SU-DHL-6 (cell line): ENCODE measurements around the gene UBL3.

Experiments
- H2AFZ ChIP-seq: fragments of 200-600 bp; sonication (generic); 2 replicates; pipeline ENCODE4 v1.6.1; 2014; ENCODE audit warnings: low read depth, mild to moderate bottlenecking, moderate library complexity, mixed read lengths, antibody characterized with exemption, low read length; ENCODE audit not compliant: severe bottlenecking
- H3F3A ChIP-seq: fragments of 200-600 bp; shearing (Covaris generic); 2 replicates; pipeline ENCODE4 v1.6.0; 2016; ENCODE audit warnings: antibody characterized with exemption, mild to moderate bottlenecking; ENCODE audit not compliant: insufficient read depth
- H3K27ac ChIP-seq: fragments of 200-600 bp; sonication (generic); 2 replicates; pipeline ENCODE4 v1.5.1; 2016; ENCODE audit warnings: low read depth, mild to moderate bottlenecking, low read length, moderate library complexity, mixed read lengths
- H3K27me3 ChIP-seq: fragments of 200-600 bp; sonication (generic), shearing (Covaris generic); 2 replicates; pipeline ENCODE4 v1.6.0; 2014; ENCODE audit warnings: mild to moderate bottlenecking, low read length
- H3K36me3 ChIP-seq: fragments of 200-600 bp; sonication (generic); 2 replicates; pipeline ENCODE4 v1.6.1; 2014; ENCODE audit warnings: mild to moderate bottlenecking, low read length, mixed read lengths
- H3K4me2 ChIP-seq: fragments of 300-600, 200-600 bp; shearing (Covaris generic), sonication (generic); 2 replicates; pipeline ENCODE4 v1.6.0; 2014; ENCODE audit warnings: low read length, low read depth, mild to moderate bottlenecking; ENCODE audit not compliant: poor library complexity, severe bottlenecking
- H3K4me3 ChIP-seq: fragments of 200-600 bp; sonication (generic); 2 replicates; pipeline ENCODE4 v1.5.1; 2014; ENCODE audit warnings: antibody characterized with exemption, low read length, mild to moderate bottlenecking, mixed read lengths; ENCODE audit not compliant: insufficient read depth, poor library complexity, severe bottlenecking
- H3K79me2 ChIP-seq: fragments of 200-600 bp; sonication (generic); 2 replicates; pipeline ENCODE4 v1.6.1; 2014; ENCODE audit warnings: mild to moderate bottlenecking, low read length, moderate library complexity; ENCODE audit not compliant: insufficient read depth
- H3K9ac ChIP-seq: fragments of 200-600 bp; sonication (generic); 2 replicates; pipeline ENCODE4 v1.7.0; 2014; ENCODE audit warnings: mild to moderate bottlenecking, low read length
- H3K9me2 ChIP-seq: fragments of 200-600 bp; sonication (generic); replicated peaks from 2 replicates; pipeline ENCODE4 v1.6.1; 2014; ENCODE audit warnings: low read length; ENCODE audit not compliant: insufficient read depth
- H3K9me3 ChIP-seq: fragments of 200-600 bp; sonication (generic); 2 replicates; pipeline ENCODE4 v1.6.1; 2014; ENCODE audit warnings: low read length, mixed read lengths; ENCODE audit not compliant: insufficient read depth
- H4K20me1 ChIP-seq: fragments of 200-600 bp; sonication (generic); 2 replicates; pipeline ENCODE4 v1.6.1; 2014; ENCODE audit warnings: low read depth, mild to moderate bottlenecking, antibody characterized with exemption, low read length, moderate library complexity, mixed read lengths
- EZH2phosphoT487 ChIP-seq: fragments of 200-600 bp; sonication (generic), shearing (Covaris generic); conservative IDR thresholded peaks from 2 replicates; pipeline ENCODE4 v1.6.1; 2018; ENCODE audit warnings: mild to moderate bottlenecking, antibody characterized with exemption, low read length, moderate library complexity, mixed read lengths
- TF ChIP-seq, protein P1 (sequence below): fragments of 200-600 bp; sonication (generic); IDR thresholded peaks from one replicate; pipeline ENCODE4 v1.5.1; 2017; ENCODE audit warnings: antibody characterized with exemption, mild to moderate bottlenecking, low read length, moderate library complexity; ENCODE audit not compliant: insufficient read depth, poor library complexity, severe bottlenecking

The UBL3 gene

DNA sequence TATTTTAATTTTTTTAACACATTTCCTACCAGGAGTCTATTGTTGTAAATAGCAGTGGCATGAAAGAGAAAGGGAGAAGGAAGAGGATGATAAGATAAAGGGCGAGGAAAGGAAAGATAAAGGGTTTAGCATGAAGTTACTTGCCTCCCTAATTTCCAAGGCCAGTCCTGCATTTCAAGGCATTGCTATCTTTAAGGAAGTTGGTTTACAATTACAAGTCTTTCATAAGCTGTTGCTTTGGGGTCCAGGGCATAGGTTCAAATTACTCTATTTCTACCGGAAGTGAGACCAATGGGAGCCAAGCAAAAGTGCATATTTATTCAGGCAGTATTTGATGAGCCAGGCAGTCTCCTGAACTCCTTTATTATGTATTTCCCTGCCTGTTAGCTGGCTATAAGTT lies 27.7 kb upstream of the UBL3 start:
- no peaks in the 10 kb centered on the region for H3K9me2 ChIP-seq
- no peaks in the 10 kb centered on the region for H3K79me2 ChIP-seq
- H3F3A ChIP-seq, result no peaks in the 10 kb centered on the region
- no peaks in the 10 kb centered on the region for H3K9me3 ChIP-seq
- H4K20me1 ChIP-seq, result no peaks in the 10 kb centered on the region
- no peak overlapping the region for H3K4me3 ChIP-seq
- H3K27ac ChIP-seq, result no peak overlapping the region
- no peaks in the 10 kb centered on the region for H3K27me3 ChIP-seq
- H3K9ac ChIP-seq, result no peak overlapping the region
- H3K36me3 ChIP-seq, result no peaks in the 10 kb centered on the region
- H2AFZ ChIP-seq, result no peak overlapping the region
- TF ChIP-seq EZH2phosphoT487, result no peak
- TF ChIP-seq, protein P1, sequence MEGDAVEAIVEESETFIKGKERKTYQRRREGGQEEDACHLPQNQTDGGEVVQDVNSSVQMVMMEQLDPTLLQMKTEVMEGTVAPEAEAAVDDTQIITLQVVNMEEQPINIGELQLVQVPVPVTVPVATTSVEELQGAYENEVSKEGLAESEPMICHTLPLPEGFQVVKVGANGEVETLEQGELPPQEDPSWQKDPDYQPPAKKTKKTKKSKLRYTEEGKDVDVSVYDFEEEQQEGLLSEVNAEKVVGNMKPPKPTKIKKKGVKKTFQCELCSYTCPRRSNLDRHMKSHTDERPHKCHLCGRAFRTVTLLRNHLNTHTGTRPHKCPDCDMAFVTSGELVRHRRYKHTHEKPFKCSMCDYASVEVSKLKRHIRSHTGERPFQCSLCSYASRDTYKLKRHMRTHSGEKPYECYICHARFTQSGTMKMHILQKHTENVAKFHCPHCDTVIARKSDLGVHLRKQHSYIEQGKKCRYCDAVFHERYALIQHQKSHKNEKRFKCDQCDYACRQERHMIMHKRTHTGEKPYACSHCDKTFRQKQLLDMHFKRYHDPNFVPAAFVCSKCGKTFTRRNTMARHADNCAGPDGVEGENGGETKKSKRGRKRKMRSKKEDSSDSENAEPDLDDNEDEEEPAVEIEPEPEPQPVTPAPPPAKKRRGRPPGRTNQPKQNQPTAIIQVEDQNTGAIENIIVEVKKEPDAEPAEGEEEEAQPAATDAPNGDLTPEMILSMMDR, result no peak
- no peak overlapping the region for H3K4me2 ChIP-seq

DNA sequence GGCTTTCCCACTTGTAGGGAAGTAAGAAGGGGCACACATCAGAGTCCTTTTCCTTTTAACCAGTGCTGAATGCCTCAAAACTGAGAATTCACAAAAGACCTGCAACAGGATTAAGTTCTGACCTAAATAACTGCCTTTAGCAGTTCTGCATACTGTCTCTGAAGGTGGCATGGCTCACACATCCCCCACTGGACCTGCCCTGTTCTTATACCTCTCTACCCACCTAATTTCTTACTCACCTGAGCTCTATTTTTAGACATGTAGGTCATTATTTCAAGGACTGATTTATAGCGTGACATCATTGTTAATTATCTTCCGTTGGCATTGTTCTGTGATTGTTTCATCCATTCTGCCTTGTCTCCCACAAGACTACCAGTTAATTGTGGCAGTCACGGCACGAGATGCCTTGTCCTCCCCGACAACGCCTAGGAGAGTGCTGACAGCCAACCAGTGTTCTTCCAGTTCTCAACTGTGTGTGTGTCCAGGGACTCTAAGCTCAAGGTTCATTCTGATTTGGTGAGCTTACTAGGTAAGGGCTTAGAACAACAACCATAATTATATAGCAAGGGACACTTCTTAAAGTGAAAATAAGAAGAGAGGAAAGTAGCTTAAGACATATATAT lies 27.1 kb upstream of the UBL3 start:
- Histone ChIP-seq H3K9me2 (no peaks in the 10 kb centered on the region), H3K36me3 (no peaks in the 10 kb centered on the region), H3K9me3 (no peaks in the 10 kb centered on the region), H3K79me2 (no peaks in the 10 kb centered on the region), H3K4me2 (no peak overlapping the region), H3K27me3 (no peaks in the 10 kb centered on the region), H4K20me1 (no peaks in the 10 kb centered on the region), H2AFZ (no peak overlapping the region), H3K27ac (no peak overlapping the region), H3F3A (no peaks in the 10 kb centered on the region), H3K9ac (no peak overlapping the region), H3K4me3 (no peak overlapping the region)
- TF ChIP-seq EZH2phosphoT487, result no peak
- TF ChIP-seq, protein P1, result no peak

DNA sequence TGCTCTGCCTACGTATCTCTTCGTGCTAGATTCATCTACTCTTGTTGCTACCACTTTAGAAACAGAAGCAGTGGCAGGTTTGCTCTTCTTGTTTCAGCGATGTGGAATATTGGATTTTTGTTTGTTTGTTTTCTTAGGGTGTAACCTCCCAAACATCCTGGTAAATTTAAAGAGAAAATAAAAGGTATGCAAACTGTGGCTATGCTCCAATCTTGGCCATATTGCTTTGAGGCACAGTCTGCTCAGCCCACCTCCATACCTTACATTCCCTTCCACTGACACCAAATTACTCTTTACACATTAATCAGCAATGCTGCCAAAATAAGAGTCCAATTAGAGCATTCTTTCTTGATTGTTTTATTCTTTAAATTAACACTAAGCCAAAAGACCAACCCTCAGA lies 25.2 kb upstream of the UBL3 start:
- no peak overlapping the region for H2AFZ ChIP-seq
- H3K27ac ChIP-seq, result no peak overlapping the region
- no peaks in the 10 kb centered on the region for H4K20me1 ChIP-seq
- no peaks in the 10 kb centered on the region for H3K27me3 ChIP-seq
- H3K4me2 ChIP-seq, result no peak overlapping the region
- H3K79me2 ChIP-seq, result no peaks in the 10 kb centered on the region
- H3F3A ChIP-seq, result no peaks in the 10 kb centered on the region
- no peak overlapping the region for H3K9ac ChIP-seq
- H3K36me3 ChIP-seq, result no peaks in the 10 kb centered on the region
- H3K9me2 ChIP-seq, result no peaks in the 10 kb centered on the region
- TF ChIP-seq EZH2phosphoT487, result no peak
- TF ChIP-seq, protein P1, result no peak
- no peak overlapping the region for H3K4me3 ChIP-seq
- no peaks in the 10 kb centered on the region for H3K9me3 ChIP-seq
